ENCODE data around the gene FTL. TPM values are rescaled to one million over a fixed set of nuclear protein-coding genes. Genes with fewer than 3 reads are reported as not detected.

The FTL gene
- total RNA-seq, 1 experiment from 2014 or later: 1,245 TPM

DNA sequence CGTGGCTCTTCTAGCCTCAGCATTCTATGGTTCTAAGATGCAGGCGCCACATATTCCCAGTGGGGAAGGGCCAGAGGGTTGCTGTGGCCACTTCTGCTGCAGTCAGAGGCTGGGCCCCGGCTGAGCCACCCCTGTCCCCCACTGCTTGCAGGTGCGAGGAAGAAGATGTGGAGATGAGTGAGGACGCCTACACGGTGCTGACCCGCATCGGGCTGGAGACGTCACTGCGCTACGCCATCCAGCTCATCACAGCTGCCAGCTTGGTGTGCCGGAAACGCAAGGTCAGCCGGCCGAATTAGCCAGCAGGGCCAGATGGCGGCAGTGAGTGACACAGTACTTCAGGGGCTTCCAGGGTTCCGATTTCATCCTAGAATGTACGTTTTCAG lies 49.8 kb downstream of the FTL start:
- Mint-ChIP-seq H3K4me1 (peaks cover 5 to 19% of the 10 kb centered on the region in 2 experiments), H3K4me3 (no peak overlapping the region), H3K27me3 (ENCODE audit: low read depth) (peaks cover 17% of the 10 kb centered on the region), H3K36me3 (ENCODE audit: insufficient read depth in 1 of 3, low read depth in 3 of 3) (peaks cover 21 to 64% (median 61%) of the 10 kb centered on the region in 3 experiments; a peak in 6 of 7 replicates), H3K9me3 (peaks cover 0 to 1% of the 10 kb centered on the region in 2 experiments; a peak in 1 of 5 replicates), H3K27ac (no peak overlapping the region)
- Histone ChIP-seq H3K27ac (ENCODE audit: insufficient read length, low read depth, low read length) (no peak overlapping the region), H4K5ac (ENCODE audit: insufficient read length, low read depth, low read length) (no peak overlapping the region), H2BK15ac (ENCODE audit: low read depth, low read length) (no peak overlapping the region), H3K4me2 (ENCODE audit: insufficient read depth, insufficient read length, low read length) (no peak overlapping the region), H3K23ac (ENCODE audit: insufficient read length, low read depth, low read length) (no peak overlapping the region), H2AK5ac (ENCODE audit: insufficient read length, low read length) (no peak overlapping the region), H2AFZ (ENCODE audit: low read length) (no peak overlapping the region), H3K9me3 (ENCODE audit: control insufficient read depth, low read depth, low read length) (no peaks in the 10 kb centered on the region), H4K8ac (replicated peaks; ENCODE audit: insufficient read length, low read depth, low read length) (no peak overlapping the region), H3K23me2 (ENCODE audit: insufficient read length, low read depth, low read length, poor library complexity, severe bottlenecking) (peaks cover 8% of the 10 kb centered on the region), H3K4me1 (ENCODE audit: insufficient read depth, low read length) (no peaks in the 10 kb centered on the region), H3K18ac (ENCODE audit: insufficient read length, low read depth, low read length) (no peak overlapping the region), H3K4ac (ENCODE audit: low read depth, low read length) (no peak overlapping the region), H3K79me1 (ENCODE audit: insufficient read depth, low read depth, low read length, poor library complexity, severe bottlenecking) (no peaks in the 10 kb centered on the region), H3K14ac (ENCODE audit: insufficient read depth, low read length) (no peak overlapping the region), H3T11ph (ENCODE audit: low read length) (no peak overlapping the region), H4K20me1 (ENCODE audit: control insufficient read depth, insufficient read depth, insufficient read length) (no peaks in the 10 kb centered on the region), H3K27me3 (ENCODE audit: insufficient read depth, low read length) (no peaks in the 10 kb centered on the region; the same call in 1 of the 2 replicates), H2BK20ac (ENCODE audit: low read depth, low read length, poor library complexity, severe bottlenecking) (no peak overlapping the region), H2BK5ac (ENCODE audit: insufficient read length, low read length) (no peak overlapping the region), H3K56ac (ENCODE audit: insufficient read length, low read depth, low read length) (no peak overlapping the region), H3K79me2 (ENCODE audit: insufficient read depth, low read length) (no peaks in the 10 kb centered on the region), H2BK120ac (ENCODE audit: low read depth, low read length, poor library complexity, severe bottlenecking) (no peak overlapping the region), H3K9ac (ENCODE audit: extremely low read depth, insufficient read length, low read length) (no peak overlapping the region), H4K91ac (ENCODE audit: insufficient read length, low read depth, low read length) (no peak overlapping the region), H2BK12ac (ENCODE audit: insufficient read length, low read depth, low read length) (no peak overlapping the region)
- TF ChIP-seq, protein P1, sequence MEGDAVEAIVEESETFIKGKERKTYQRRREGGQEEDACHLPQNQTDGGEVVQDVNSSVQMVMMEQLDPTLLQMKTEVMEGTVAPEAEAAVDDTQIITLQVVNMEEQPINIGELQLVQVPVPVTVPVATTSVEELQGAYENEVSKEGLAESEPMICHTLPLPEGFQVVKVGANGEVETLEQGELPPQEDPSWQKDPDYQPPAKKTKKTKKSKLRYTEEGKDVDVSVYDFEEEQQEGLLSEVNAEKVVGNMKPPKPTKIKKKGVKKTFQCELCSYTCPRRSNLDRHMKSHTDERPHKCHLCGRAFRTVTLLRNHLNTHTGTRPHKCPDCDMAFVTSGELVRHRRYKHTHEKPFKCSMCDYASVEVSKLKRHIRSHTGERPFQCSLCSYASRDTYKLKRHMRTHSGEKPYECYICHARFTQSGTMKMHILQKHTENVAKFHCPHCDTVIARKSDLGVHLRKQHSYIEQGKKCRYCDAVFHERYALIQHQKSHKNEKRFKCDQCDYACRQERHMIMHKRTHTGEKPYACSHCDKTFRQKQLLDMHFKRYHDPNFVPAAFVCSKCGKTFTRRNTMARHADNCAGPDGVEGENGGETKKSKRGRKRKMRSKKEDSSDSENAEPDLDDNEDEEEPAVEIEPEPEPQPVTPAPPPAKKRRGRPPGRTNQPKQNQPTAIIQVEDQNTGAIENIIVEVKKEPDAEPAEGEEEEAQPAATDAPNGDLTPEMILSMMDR (conservative IDR thresholded peaks at IDR 0.05): no peak
- DNase-seq: no peak
- WGBS (ENCODE audit: extremely low coverage, insufficient read length, low lambda C conversion rate): no CpG with 5 or more reads among the region's 18 CpGs

Measured in H9 (cell line).